BLaER1 treated with 17β-estradiol and CSF1 and Interleukin-3, amounts not matched to agents 10 nM and 100 nM (cell line): ENCODE measurements around the gene CDC37L1.

ENCODE experiments used
- H3K27ac ChIP-seq, 11 experiments: shearing (Covaris generic); formaldehyde crosslinking; 2 replicates each; pipeline ENCODE4 v1.8.1; 2022
- H3K27me3 ChIP-seq, 11 experiments: shearing (Covaris generic); formaldehyde crosslinking; 2 replicates each; pipeline ENCODE4 v1.8.1; 2022
- H3K36me3 ChIP-seq, 11 experiments: shearing (Covaris generic); formaldehyde crosslinking; 2 replicates each; pipeline ENCODE4 v1.8.1; 2022
- H3K4me1 ChIP-seq, 10 experiments: shearing (Covaris generic); formaldehyde crosslinking; 2 replicates each; pipeline ENCODE4 v1.8.1; 2022
- H3K4me2 ChIP-seq, 11 experiments: shearing (Covaris generic); formaldehyde crosslinking; 2 replicates each; pipeline ENCODE4 v1.8.1; 2022
- H3K4me3 ChIP-seq, 10 experiments: shearing (Covaris generic); formaldehyde crosslinking; 2 replicates each; pipeline ENCODE4 v1.8.1; 2022
- H3K9ac ChIP-seq, 11 experiments: shearing (Covaris generic); formaldehyde crosslinking; 2 replicates each; pipeline ENCODE4 v1.8.1; 2022
- H3K9me3 ChIP-seq, 11 experiments: shearing (Covaris generic); formaldehyde crosslinking; replicated peaks in 1 of 11; 2 replicates each; pipeline ENCODE4 v1.8.1; 2022
- H4K20me1 ChIP-seq, 11 experiments: shearing (Covaris generic); formaldehyde crosslinking; 2 replicates each; pipeline ENCODE4 v1.8.1; 2022
- Cebpa-rat ChIP-seq, 11 experiments: shearing (Covaris generic); IDR thresholded peaks; 2 replicates each; pipeline ENCODE4 v1.8.1; 2022

CDC37L1 gene

DNA sequence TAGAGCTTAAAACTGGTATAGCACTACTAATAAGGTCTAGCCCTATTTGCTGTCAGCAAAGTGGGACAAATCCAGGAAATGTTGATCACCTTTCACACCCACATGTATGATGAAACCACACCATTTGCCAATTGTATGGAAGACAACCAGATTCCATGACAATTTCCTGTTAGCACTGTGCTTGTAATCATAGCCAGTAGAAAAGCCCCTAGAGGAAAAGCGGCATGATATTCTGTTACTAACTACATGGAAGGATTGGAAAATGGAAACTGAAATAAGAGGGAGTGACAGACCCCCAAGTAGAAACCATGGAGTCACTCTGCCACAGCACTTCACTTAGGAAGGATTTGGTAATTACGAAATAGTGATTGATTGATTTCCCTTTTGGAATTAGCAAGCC is 14.0 kb upstream of the CDC37L1 start:
- Histone ChIP-seq H3K9ac (no peak overlapping the region), H3K4me1 (peaks cover 36 to 43% (median 41%) of the 10 kb centered on the region in 10 experiments), H4K20me1 (no peaks in the 10 kb centered on the region; a peak in 1 of 22 replicates), H3K4me2 (peak overlapping the region; percentile 31 to 99 (median 92); a peak in 20 of 22 replicates), H3K9me3 (no peaks in the 10 kb centered on the region), H3K4me3 (no peak overlapping the region), H3K36me3 (no peaks in the 10 kb centered on the region; a peak in 1 of 22 replicates), H3K27me3 (no peaks in the 10 kb centered on the region), H3K27ac (no peak overlapping the region)
- peak in 1 of 11 experiments; percentile 27; a peak in 1 of 22 replicates for TF ChIP-seq Cebpa-rat (IDR thresholded peaks at IDR 0.05)

DNA sequence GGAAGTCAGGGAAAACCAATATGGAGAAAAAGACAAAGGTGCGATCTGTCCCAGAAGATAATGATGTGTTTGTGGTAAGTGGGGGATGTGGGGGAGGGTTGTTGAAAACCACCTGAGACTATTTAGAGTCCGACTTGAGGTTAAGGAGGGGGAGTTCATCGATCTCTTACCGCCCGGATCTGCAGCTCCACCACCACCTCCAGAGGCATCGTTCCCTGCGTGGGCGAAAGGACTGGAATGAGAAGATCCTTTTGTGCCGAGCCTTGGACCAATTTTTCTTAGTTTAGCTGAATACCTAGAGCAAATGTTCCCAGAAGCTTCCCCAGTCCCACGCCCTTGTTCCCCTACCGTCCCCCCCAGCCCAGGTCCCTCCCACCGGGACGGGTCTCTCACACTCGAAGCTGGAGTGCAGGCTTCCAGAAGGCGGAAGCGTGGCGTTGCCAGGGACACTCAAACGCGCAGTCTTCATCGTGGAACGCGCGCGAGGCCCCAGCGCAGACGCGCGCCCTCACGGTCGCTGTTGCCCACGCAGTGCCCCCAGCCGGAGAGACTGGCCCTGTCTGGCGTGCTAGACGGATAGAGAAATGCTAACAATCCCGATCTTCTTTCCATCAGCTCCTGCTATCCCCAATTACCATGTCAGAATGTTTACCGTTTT is 13.2 kb upstream of the CDC37L1 start, which contains the start of gene SPATA6L:
SPATA6L (minus strand) TSS at position 439 of the 658 bp plus-strand sequence; CDS start at position 209, 230 bp downstream.
- Histone ChIP-seq H3K27me3 (no peaks in the 10 kb centered on the region), H3K9ac (no peak within 1 kb of the TSS), H3K4me3 (no peak within 1 kb of the TSS), H4K20me1 (no peaks in the 10 kb centered on the region; a peak in 1 of 22 replicates), H3K4me2 (peak within 1 kb of the TSS; percentile 31 to 99 (median 92); a peak in 20 of 22 replicates), H3K4me1 (peaks cover 34 to 46% (median 40%) of the 10 kb centered on the region in 10 experiments), H3K36me3 (no peaks in the 10 kb centered on the region; a peak in 1 of 22 replicates), H3K9me3 (no peaks in the 10 kb centered on the region), H3K27ac (no peak within 1 kb of the TSS)
- no peak for TF ChIP-seq Cebpa-rat (IDR thresholded peaks at IDR 0.05)

DNA sequence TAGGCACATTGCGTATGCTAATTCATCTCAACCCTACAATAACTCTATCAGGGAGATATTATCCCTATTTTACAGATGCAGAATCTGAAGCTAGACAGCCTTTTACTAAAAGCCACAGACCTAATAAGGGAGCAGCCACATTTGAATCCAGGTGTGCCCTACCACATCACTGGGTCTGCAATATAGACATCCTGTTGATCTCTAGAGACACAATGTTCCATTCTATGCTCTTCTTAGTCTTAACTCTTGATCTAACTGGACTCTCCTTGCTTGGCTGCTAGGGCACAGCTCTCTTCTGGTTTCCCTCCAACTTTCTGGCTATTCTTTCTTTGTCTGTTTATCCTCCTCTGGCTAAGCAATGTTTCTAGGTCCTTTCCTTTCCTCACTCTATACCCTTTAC is 11.7 kb upstream of the CDC37L1 start:
- no peaks in the 10 kb centered on the region for H3K9me3 ChIP-seq
- H3K4me2 ChIP-seq, result no peak overlapping the region
- H3K36me3 ChIP-seq, result no peaks in the 10 kb centered on the region; a peak in 1 of 22 replicates
- no peak for TF ChIP-seq Cebpa-rat (IDR thresholded peaks at IDR 0.05)
- no peaks in the 10 kb centered on the region; a peak in 1 of 22 replicates for H4K20me1 ChIP-seq
- peaks cover 23 to 38% (median 29%) of the 10 kb centered on the region in 10 experiments for H3K4me1 ChIP-seq
- no peak overlapping the region for H3K27ac ChIP-seq
- no peaks in the 10 kb centered on the region for H3K27me3 ChIP-seq
- H3K4me3 ChIP-seq, result no peak overlapping the region
- H3K9ac ChIP-seq, result no peak overlapping the region

DNA sequence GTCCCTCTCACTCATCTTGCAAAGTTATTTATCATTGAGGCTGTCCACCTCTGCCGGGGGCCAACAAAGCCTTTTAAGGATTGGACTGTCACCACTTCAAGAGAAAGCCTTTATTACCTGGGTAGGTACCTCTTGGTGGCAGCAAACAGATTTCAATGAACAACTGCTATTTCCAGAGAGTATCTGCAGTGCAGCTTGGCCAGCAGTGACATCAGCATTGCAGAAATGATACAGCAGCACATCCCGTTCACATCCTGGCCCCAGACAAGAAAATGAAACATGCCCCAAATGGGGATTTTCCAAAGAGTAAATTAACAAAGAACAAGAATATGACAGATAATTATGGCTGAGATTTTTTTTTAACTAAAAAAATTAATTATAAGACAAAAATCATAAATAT is 10.8 kb upstream of the CDC37L1 start:
- Histone ChIP-seq H3K4me1 (peaks cover 14 to 28% (median 20%) of the 10 kb centered on the region in 10 experiments), H3K9me3 (no peaks in the 10 kb centered on the region), H4K20me1 (no peaks in the 10 kb centered on the region; a peak in 1 of 22 replicates), H3K27ac (no peak overlapping the region), H3K36me3 (no peaks in the 10 kb centered on the region; a peak in 1 of 22 replicates), H3K9ac (no peak overlapping the region), H3K27me3 (no peaks in the 10 kb centered on the region), H3K4me3 (no peak overlapping the region), H3K4me2 (no peak overlapping the region)
- TF ChIP-seq Cebpa-rat (IDR thresholded peaks at IDR 0.05), result no peak

DNA sequence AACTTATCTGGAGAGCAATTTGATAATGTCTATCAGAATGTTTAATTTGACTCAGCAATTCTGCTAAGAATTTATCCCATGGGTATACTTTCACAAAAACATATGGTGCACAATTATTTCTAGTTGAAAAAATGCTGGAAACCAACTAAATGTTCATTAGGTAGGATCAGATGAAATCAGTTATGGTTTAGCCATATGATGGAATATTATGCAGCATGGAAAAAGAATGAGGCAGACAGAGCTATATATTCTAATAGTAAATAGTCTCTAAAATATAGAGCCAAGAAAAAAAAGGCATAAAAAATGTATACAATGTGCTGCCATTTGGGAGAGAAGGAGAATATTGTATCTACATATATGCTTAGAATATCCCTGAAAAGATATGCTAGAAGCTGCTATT is 9.5 kb upstream of the CDC37L1 start:
- no peak for TF ChIP-seq Cebpa-rat (IDR thresholded peaks at IDR 0.05)
- Histone ChIP-seq H3K4me1 (peaks cover under 1 to 16% (median 7%) of the 10 kb centered on the region in 10 experiments; a peak in 18 of 20 replicates), H3K4me2 (no peak overlapping the region), H3K9ac (no peak overlapping the region), H3K27ac (no peak overlapping the region), H3K36me3 (no peaks in the 10 kb centered on the region; a peak in 1 of 22 replicates), H3K27me3 (no peaks in the 10 kb centered on the region), H3K9me3 (no peaks in the 10 kb centered on the region), H4K20me1 (no peaks in the 10 kb centered on the region; a peak in 1 of 22 replicates), H3K4me3 (no peak overlapping the region)

DNA sequence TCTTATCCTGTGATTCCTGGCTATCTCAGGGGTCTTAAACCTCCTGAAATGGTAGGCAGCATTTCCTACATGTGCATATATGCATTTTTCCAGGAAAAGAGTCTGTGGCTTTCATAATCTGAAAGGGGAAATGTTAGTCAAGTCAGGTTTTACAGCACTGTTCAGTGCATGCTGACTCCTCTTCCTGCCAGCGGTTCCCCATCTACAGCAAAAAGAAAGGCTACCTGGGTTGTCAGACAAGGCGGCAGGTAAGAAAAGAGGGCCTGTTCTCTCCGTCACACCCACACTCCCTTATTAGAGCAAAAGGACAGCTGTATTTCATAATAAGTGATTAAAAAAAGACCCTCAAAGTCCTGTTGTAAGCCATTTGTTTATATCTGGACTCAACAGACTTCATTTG is 8.8 kb upstream of the CDC37L1 start:
- Histone ChIP-seq H3K9me3 (no peaks in the 10 kb centered on the region), H3K27ac (no peak overlapping the region), H3K4me2 (peak overlapping the region in 2 of 11 experiments; percentile 5 to 39; a peak in 2 of 22 replicates), H3K4me1 (peaks cover 0 to 9% (median under 1%) of the 10 kb centered on the region in 10 experiments; a peak in 10 of 20 replicates), H3K36me3 (no peaks in the 10 kb centered on the region; a peak in 1 of 22 replicates), H4K20me1 (no peaks in the 10 kb centered on the region), H3K27me3 (no peaks in the 10 kb centered on the region), H3K4me3 (no peak overlapping the region), H3K9ac (no peak overlapping the region)
- no peak for TF ChIP-seq Cebpa-rat (IDR thresholded peaks at IDR 0.05)

DNA sequence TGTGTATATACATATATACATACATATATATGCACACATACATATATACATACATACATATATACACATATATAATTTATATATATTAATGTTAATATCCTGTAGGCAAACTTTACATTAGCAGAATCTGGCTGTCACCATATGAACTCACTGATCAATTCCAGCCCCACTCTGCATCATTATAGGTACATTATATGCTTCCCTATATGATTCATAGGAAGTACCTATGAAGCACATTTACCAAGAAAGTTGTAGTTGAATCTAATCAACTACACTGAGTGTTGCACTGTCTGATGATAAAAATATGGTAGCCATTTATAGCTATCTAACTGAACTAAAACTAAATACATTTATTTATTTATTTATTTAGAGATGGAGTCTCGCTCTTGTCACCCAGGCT is 7.6 kb upstream of the CDC37L1 start:
- Histone ChIP-seq H3K9me3 (no peaks in the 10 kb centered on the region), H3K9ac (no peak overlapping the region), H3K27ac (no peak overlapping the region), H3K4me3 (no peak overlapping the region), H3K4me1 (peaks cover 0 to 8% (median 0%) of the 10 kb centered on the region in 10 experiments; a peak in 4 of 20 replicates), H4K20me1 (no peaks in the 10 kb centered on the region), H3K27me3 (no peaks in the 10 kb centered on the region), H3K36me3 (no peaks in the 10 kb centered on the region), H3K4me2 (no peak overlapping the region)
- TF ChIP-seq Cebpa-rat (IDR thresholded peaks at IDR 0.05), result no peak

DNA sequence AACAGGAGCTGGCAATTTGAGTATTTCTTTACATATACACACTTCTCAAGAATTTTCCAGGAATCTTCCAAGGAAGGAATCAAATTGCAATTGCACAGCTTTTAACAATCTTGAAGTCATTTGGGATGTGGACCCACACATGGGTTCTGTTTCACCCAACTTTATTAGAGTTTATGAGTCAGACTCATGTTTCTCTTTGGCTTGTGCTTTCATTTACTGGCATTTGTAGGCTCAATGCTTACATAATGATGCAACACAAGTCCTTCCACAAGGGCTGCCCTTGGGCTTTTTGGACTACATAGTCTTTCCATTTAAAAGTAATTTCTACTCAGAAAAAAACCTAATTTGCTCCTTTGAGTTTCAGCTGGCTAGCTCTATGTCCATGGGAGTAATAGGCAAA is 4.6 kb upstream of the CDC37L1 start:
- Histone ChIP-seq H3K36me3 (no peaks in the 10 kb centered on the region), H3K9ac (no peak overlapping the region), H3K9me3 (no peaks in the 10 kb centered on the region), H3K4me3 (no peak overlapping the region), H3K27ac (no peak overlapping the region), H3K4me2 (no peak overlapping the region), H4K20me1 (no peaks in the 10 kb centered on the region), H3K4me1 (peaks cover 6 to 22% (median 11%) of the 10 kb centered on the region in 10 experiments; a peak in 15 of 20 replicates), H3K27me3 (no peaks in the 10 kb centered on the region)
- TF ChIP-seq Cebpa-rat (IDR thresholded peaks at IDR 0.05), result no peak

DNA sequence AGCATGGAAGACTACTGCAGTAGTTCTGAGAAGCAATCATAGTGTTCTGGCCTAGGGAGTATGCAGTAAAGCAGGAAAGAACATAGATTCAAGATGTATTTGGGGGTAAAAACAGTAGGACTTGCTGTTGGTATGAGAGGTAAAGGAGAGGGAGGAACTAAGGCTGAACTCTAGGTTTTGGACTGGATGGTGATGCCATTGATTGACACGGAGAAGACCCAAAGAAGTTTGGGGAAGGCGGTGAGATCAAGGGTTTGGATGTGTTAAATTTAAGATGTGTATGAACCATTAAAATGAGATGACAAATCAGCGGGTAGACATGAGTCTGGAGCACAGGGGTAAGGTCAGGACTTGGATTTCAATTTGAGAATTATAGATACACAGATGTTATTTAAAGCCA is 2.0 kb upstream of the CDC37L1 start:
- Histone ChIP-seq H3K4me1 (peaks cover 21 to 35% (median 25%) of the 10 kb centered on the region in 10 experiments), H3K4me2 (peak overlapping the region in 4 of 11 experiments; percentile 65 to 80 (median 72); a peak in 6 of 22 replicates), H3K27me3 (no peaks in the 10 kb centered on the region), H3K27ac (0 out of 22 replicates have a peak overlapping the region, but pooled peaks of 2 of the 11 experiments have one; percentile 23 to 97), H3K9ac (no peak overlapping the region), H3K9me3 (no peaks in the 10 kb centered on the region), H3K4me3 (no peak overlapping the region), H4K20me1 (peaks cover 0 to 8% (median 0%) of the 10 kb centered on the region in 11 experiments; a peak in 3 of 22 replicates), H3K36me3 (peaks cover 0 to 2% (median 0%) of the 10 kb centered on the region in 11 experiments; a peak in 1 of 22 replicates)
- no peak for TF ChIP-seq Cebpa-rat (IDR thresholded peaks at IDR 0.05)
